ENCODE data around the gene MFRP. TPM values are rescaled to one million over a fixed set of nuclear protein-coding genes. Genes with fewer than 3 reads are reported as not detected.
A peak's percentile ranks its signal among the peaks of the same experiment; 100 is the strongest.

The MFRP gene
- total RNA-seq, 2 experiments from 2014 or later: not detected

DNA sequence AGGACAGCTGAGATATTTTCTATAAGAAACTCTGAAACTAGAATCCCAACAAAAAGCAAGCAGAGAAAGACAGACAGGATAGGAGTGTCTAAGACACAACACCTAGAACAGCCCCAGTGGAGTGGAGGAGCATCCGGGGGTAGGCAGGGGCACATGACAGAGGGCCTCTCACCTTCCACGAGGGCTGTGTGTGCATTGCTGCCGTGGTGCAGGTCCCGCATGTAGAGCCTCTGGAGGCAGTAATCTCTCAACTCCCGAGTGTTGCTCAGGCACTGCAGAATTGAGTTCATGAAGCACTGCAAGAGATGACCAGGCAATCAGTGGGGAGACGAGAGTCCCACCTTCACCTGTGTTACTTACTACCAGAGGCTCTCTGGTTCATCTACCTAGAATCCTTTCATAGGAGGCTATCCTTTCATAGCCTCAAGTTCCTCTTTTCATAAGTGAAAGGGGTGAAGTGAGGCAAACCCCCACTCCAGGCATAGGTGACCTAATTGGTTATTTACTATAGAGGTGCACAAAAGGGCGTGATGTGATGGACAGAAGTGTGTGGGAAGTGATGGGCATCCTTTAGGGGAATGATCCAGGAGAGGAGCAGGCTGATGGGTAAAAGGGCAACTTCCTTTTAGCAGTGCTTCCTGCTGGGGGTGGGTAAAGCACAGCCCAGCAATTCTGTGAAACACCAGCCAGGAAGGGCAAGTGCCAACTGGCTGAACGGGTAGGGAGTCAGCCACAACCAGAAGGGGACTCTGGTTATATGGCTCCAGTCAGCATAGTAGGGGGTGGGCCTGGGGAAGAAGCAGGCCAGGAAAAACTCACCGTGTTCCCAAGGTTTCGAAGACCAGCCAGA is 13.1 kb upstream of the MFRP start:
- peaks cover 39% of the 10 kb centered on the region for H3K27me3 Mint-ChIP-seq
- H3K9me3 Mint-ChIP-seq (ENCODE audit: low read depth): no peaks in the 10 kb centered on the region
- H3K27ac Mint-ChIP-seq: no peak overlapping the region
- no peak overlapping the region for H3K4me3 Mint-ChIP-seq
- ATAC-seq: no peak
- DNase-seq: no peak
- peaks cover 38% of the 10 kb centered on the region for H3K4me1 Mint-ChIP-seq
- no peaks in the 10 kb centered on the region for H3K36me3 Mint-ChIP-seq
- CTCF ChIA-PET: interaction anchor here (4.8 to 8.9 kb wide), 2 partner anchors 16 to 17 kb away, joined by 126 to 318 read pairs; partner anchors contain the start of genes C1QTNF5, MFRP and USP2

DNA sequence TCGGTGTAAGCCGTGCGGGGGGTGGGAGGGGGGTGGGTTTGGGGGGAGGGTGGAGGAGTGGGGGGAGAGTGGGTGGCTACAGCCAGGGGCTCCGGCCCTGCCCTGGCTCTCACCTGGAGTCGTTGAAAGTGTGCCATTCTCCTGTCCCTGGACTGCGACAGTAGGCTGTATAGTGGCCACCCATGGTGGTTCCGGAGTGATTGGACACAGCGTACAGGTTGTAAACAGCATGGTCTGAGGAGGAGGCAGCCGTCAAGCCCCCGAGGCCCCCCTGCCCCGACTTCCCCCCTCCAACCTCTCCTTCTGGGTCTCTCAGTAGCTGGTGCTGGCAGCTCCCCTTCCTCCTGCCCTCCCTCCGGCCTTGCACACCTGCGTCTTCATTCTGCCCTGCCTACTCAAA is 10.6 kb upstream of the MFRP start:
- H3K27ac Mint-ChIP-seq: no peak overlapping the region
- no peak for DNase-seq
- peaks cover 30% of the 10 kb centered on the region for H3K4me1 Mint-ChIP-seq
- H3K4me3 Mint-ChIP-seq: no peak overlapping the region
- no peak for ATAC-seq
- H3K9me3 Mint-ChIP-seq (ENCODE audit: low read depth): no peaks in the 10 kb centered on the region
- CTCF ChIA-PET: interaction anchor here (0.8 to 8.9 kb wide), 22 partner anchors 8 to 234 kb away, joined by 3 to 318 read pairs (median 6); partner anchors contain the start of genes C1QTNF5, MFRP, NLRX1 and RNF26
- H3K36me3 Mint-ChIP-seq: no peaks in the 10 kb centered on the region
- H3K27me3 Mint-ChIP-seq: peaks cover 39% of the 10 kb centered on the region

DNA sequence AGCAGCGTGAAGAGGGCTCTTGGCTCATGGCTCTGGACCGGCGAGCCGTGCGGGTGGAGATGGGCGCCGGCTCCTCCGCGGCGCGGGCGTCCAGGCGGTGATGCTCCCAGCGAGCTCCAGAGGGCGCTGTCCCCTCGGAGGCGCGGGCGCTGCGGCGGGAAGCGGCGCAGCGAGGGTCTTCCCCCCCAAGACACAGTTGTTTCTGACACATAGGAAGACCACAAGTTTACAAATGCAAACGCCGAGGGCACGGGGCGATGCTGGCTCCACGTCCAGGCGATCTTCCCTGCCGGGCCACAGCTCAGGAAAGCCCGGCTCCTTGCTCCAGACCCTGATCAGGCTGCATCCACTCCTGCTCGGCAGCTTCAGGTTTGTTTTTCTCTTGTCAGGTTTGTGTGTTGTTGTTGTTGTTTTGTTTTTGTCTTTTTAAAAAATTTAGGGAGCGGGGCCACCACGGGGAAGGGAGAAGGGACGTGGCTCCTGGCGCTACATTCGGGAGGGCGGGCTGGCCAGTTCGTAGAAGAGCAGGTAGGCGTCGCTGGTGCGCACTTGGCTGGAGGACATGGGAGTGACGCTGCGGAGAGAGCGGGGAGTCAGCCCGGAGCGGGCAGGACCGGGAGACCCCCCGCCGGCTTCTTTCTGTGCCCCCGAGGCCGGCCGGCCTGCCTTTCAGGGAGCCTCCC is 10.0 kb upstream of the MFRP start:
- Mint-ChIP-seq H3K27ac (peak overlapping the region; percentile 60), H3K4me1 (peaks cover 25% of the 10 kb centered on the region), H3K4me3 (peak overlapping the region; percentile 77), H3K36me3 (no peaks in the 10 kb centered on the region), H3K9me3 (ENCODE audit: low read depth) (no peaks in the 10 kb centered on the region), H3K27me3 (peaks cover 40% of the 10 kb centered on the region)
- CTCF ChIA-PET: interaction anchor here (0.6 to 8.9 kb wide), 44 partner anchors 8 to 461 kb away, joined by 3 to 318 read pairs (median 4); partner anchors contain the start of genes C1QTNF5, MFRP, NLRX1 and RNF26
- ATAC-seq: peak; percentile 95
- DNase-seq: peak; percentile 84

DNA sequence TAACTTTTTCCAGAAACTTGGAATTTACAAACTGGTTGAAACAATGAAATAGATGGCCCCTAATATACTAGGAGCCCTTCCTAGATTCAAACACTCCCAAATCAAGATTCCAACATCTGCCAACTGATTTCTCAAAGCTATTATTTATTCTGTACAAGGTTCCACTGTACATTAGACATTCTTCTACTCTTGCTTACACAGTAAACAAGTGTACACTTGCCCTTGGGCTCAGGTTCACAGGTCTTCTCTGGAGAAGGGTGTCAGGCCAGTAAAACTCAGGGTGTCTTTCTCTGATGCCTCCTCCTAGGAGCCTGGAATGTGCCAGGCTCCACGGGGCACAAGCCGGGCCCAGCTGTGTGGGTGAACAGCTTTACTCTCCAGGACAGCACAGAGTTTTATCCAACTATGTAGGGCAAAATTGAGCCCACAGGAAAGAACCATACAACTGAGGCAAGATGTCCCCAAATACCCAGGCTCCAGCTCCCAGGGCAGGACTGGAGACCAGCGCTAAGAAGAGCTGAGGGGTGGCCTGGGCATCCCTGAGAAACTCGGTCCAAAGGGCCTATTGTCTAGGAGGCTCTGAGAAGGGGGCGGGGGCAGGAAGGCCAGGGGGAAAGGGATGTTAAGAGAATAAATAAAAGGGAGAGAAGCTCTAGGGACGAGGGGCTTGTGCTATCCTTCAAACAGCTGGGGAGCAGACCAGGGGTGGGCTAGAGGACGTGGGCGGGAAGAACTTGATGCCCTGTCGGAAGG is 8.8 kb upstream of the MFRP start:
- H3K27me3 Mint-ChIP-seq: peaks cover 45% of the 10 kb centered on the region
- H3K27ac Mint-ChIP-seq: no peak overlapping the region
- H3K9me3 Mint-ChIP-seq (ENCODE audit: low read depth): no peaks in the 10 kb centered on the region
- DNase-seq: no peak
- H3K4me1 Mint-ChIP-seq: peaks cover 23% of the 10 kb centered on the region
- H3K36me3 Mint-ChIP-seq: no peaks in the 10 kb centered on the region
- H3K4me3 Mint-ChIP-seq: no peak overlapping the region
- no peak for ATAC-seq
- CTCF ChIA-PET: interaction anchor here (0.8 to 8.9 kb wide), 28 partner anchors 9 to 233 kb away, joined by 3 to 318 read pairs (median 4); partner anchors contain the start of genes C1QTNF5, MFRP, NLRX1 and USP2

DNA sequence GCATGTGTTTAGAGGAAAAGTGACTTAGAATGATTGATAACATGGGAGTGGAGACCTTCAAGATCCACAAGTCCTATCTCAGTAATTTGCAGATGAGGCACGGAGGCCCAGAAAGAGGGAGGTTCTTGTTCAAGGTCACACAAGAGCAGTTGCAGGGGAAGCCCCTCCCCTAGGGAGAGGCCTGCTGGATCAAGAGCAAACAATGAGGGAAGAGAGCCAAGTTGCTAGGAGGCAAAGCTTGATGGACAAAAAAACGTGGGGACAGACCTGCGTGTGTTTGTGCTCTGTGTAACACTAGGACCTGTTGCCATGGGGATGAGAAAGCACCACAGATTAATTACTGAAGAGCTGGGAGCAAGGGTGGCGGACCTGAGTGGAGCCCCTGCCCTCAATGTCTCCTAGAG is 6.4 kb upstream of the MFRP start:
- no peaks in the 10 kb centered on the region for H3K9me3 Mint-ChIP-seq (ENCODE audit: low read depth)
- no peak overlapping the region for H3K27ac Mint-ChIP-seq
- H3K4me3 Mint-ChIP-seq: no peak overlapping the region
- DNase-seq (no peak), ATAC-seq (no peak)
- peaks cover 17% of the 10 kb centered on the region for H3K4me1 Mint-ChIP-seq
- CTCF ChIA-PET: interaction anchor here (1.1 to 7.8 kb wide), 5 partner anchors 10 to 21 kb away, joined by 3 to 62 read pairs (median 4); partner anchors contain the start of gene C1QTNF5
- peaks cover 45% of the 10 kb centered on the region for H3K27me3 Mint-ChIP-seq
- H3K36me3 Mint-ChIP-seq: no peaks in the 10 kb centered on the region

DNA sequence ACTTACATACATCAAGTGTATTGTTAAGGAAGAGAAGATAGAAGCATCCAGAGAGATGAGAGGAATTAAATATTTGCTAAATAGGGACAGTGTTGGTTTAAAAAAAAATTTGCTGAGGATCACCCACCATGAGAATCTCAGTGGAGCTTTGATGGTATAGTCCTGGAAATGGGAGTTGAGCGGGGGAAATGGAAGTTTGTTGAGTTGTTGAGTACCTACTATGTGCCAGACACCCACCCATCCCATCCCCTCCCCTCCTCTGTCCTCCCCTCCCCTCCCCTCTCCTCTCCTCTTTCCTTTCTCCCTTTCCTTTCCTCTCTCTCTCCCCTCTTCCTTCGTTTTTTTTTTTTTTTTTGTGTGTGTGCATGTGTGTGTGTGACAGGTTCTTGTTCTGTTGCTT is 4.7 kb upstream of the MFRP start:
- peaks cover 39% of the 10 kb centered on the region for H3K27me3 Mint-ChIP-seq
- ATAC-seq (no peak), DNase-seq (no peak)
- H3K36me3 Mint-ChIP-seq: no peaks in the 10 kb centered on the region
- H3K27ac Mint-ChIP-seq: no peak overlapping the region
- H3K4me1 Mint-ChIP-seq: peaks cover 12% of the 10 kb centered on the region
- H3K9me3 Mint-ChIP-seq (ENCODE audit: low read depth): no peaks in the 10 kb centered on the region
- H3K4me3 Mint-ChIP-seq: no peak overlapping the region
- CTCF ChIA-PET: interaction anchor here (1.5 to 7.8 kb wide), 2 partner anchors 11 to 28 kb away, joined by 5 to 62 read pairs; partner anchors contain the start of gene C1QTNF5

DNA sequence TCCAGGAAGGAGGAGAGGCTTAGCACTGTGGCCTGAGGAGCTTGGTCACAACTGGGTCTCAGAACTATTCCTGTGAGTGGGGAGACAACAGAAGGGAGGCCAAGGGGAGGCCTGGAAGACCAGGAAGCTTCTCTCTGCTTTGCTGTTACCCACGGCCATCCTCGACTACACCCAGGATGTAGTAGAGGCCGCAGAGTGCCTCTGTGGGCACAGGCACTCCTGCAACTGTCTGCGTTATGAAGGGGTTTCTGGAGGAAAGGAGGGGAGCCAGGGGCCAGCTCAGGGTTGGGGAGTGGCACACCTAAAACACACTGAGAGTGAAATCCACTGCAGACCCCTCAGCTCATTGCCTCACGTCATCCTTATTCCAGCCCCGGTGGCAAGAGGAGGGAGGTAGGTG is 3.8 kb upstream of the MFRP start:
- Mint-ChIP-seq H3K9me3 (ENCODE audit: low read depth) (no peaks in the 10 kb centered on the region), H3K36me3 (no peaks in the 10 kb centered on the region), H3K27ac (peak overlapping the region; percentile 71), H3K4me3 (no peak overlapping the region), H3K4me1 (peaks cover 9% of the 10 kb centered on the region), H3K27me3 (peaks cover 33% of the 10 kb centered on the region)
- CTCF ChIA-PET: interaction anchor here (1.5 to 7.8 kb wide), 2 partner anchors 11 to 27 kb away, joined by 5 to 62 read pairs; partner anchors contain the start of gene C1QTNF5
- DNase-seq: no peak
- peak; percentile 72 for ATAC-seq

DNA sequence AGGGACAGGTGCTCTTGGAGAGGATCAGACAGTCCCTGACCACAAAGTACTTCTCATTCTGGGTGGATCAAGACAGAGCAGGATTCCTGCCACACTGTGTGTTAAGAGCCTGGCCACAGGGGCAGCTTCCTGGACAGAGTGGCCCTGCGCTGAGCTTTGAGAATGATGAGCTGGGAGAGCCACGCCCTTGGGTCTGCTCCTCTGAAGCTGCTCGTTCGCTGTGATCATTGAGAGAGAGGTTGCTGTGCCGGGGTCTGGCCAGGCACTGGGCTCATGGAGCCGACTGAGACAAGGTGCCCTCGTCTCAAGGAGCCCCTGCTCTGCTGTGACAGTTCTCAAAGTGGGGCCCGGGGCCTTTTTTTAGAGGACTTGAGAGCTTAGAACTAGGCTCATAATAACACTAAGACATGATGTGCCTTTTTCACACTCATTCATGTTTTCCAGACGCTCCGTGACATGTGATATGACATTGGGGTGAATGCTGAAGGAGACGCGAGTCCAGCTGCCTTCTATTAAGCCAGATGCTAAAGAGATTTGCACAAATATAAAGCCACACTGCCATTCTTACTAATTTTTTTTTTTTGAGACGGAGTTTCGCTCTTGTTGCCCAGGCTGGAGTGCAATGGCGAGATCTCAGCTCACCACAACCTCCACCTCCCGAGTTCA is 1.6 kb upstream of the MFRP start:
- H3K4me1 Mint-ChIP-seq: peaks cover 9% of the 10 kb centered on the region
- H3K4me3 Mint-ChIP-seq: no peak overlapping the region
- no peaks in the 10 kb centered on the region for H3K36me3 Mint-ChIP-seq
- H3K27me3 Mint-ChIP-seq: peaks cover 21% of the 10 kb centered on the region
- no peaks in the 10 kb centered on the region for H3K9me3 Mint-ChIP-seq (ENCODE audit: low read depth)
- ATAC-seq: no peak
- CTCF ChIA-PET: interaction anchor here (0.8 to 12.8 kb wide), 3 partner anchors 8 to 11 kb away, joined by 3 to 126 read pairs (median 62); partner anchors contain the start of gene C1QTNF5
- DNase-seq: no peak
- no peak overlapping the region for H3K27ac Mint-ChIP-seq

DNA sequence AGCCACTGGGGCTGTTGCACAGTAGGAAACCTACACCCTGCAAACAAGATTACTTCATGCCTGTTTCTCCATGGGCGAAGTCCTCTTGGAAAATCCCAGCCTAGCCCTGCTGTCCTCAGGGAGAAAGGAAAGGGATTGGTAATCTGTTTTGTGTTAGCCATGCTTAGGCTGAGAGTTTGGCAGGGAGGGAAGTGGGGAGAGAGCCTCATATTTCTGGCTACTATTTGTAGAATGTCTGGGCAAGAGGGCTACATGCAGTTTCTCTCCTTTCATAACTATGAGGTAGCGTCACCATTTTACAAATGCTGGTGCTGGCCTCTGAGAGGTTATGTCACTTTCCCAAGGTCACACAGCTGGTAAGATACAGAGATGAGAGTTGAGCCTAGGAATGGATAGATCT is 737 bp upstream of the MFRP start:
- no peaks in the 10 kb centered on the region for H3K36me3 Mint-ChIP-seq
- CTCF ChIA-PET: interaction anchor here (7.8 to 12.8 kb wide), 2 partner anchors 7 to 10 kb away, joined by 62 to 126 read pairs; partner anchors contain the start of gene C1QTNF5
- H3K27me3 Mint-ChIP-seq: peaks cover 23% of the 10 kb centered on the region
- H3K27ac Mint-ChIP-seq: no peak overlapping the region
- no peak for DNase-seq
- no peaks in the 10 kb centered on the region for H3K9me3 Mint-ChIP-seq (ENCODE audit: low read depth)
- H3K4me3 Mint-ChIP-seq: no peak overlapping the region
- no peak for ATAC-seq
- peaks cover 9% of the 10 kb centered on the region for H3K4me1 Mint-ChIP-seq

DNA sequence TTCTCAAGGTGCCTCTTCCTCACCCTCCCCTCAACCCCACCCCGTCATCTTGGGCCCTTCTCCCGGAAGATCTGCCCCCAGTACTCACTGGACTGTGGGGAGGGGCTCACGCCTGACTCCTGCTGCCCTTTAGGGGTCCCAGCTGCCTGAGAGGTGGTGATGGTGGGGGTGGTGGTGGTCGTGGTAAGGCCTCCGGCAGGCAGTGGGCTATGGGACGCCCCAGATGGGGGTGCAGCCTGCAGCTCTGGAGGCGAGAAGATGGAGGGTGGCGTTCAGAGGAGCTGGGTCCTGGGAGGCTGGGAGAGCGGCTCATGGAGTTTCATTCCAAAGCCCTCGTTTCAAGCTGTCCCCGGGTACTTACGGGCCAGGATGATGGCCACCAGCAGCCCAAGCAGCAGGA is 820 bp downstream of the MFRP start:
- ATAC-seq: no peak
- Mint-ChIP-seq H3K27ac (no peak overlapping the region), H3K9me3 (ENCODE audit: low read depth) (no peaks in the 10 kb centered on the region), H3K27me3 (peaks cover 28% of the 10 kb centered on the region), H3K4me3 (no peak overlapping the region), H3K4me1 (peaks cover 15% of the 10 kb centered on the region), H3K36me3 (no peaks in the 10 kb centered on the region)
- DNase-seq: no peak
- CTCF ChIA-PET: interaction anchor here (12.8 kb wide), 1 partner anchor 11 kb away, joined by 126 read pairs; no protein-coding TSS in a partner anchor

DNA sequence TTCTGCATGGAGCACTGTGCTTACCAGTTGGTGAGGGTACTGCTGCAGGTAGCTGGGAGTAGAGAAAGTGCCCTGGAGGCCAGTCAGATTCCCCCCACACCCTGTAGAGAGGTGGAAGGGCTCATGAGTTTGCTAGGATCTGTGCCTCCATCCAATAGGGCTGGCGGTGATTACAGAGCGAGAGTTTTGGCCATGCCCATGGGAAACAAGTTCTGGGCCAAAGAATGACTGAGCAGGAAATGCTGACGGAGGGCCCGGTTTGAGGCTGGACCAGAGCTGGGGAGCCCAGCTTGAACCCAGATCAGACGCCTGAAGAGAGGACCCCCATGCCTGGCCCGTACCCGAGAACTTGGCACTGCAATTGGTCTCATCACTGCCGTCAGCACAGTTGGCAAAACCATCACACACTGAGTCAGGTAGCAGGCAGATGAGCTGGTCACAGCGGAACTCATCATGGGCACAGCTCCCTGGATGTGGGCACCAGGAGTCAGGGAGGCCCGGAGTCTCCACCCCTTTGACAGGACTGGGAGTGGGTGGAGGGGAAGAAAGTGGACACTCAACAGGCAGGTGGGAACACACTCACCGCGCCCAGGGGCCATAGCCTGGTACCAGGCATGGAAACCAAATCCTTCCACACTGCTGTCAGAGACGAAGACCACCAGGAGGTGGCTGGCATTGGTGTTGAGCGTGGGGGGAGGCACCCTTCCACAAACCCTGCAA is 2.1 kb downstream of the MFRP start:
- Mint-ChIP-seq H3K4me3 (no peak overlapping the region), H3K27ac (no peak overlapping the region), H3K9me3 (ENCODE audit: low read depth) (no peaks in the 10 kb centered on the region), H3K27me3 (peaks cover 31% of the 10 kb centered on the region), H3K36me3 (no peaks in the 10 kb centered on the region), H3K4me1 (peaks cover 7% of the 10 kb centered on the region)
- DNase-seq (no peak), ATAC-seq (no peak)
- CTCF ChIA-PET: interaction anchor here (0.7 to 12.8 kb wide), 5 partner anchors 9 to 148 kb away, joined by 3 to 126 read pairs (median 6); partner anchors contain the start of gene CBL

DNA sequence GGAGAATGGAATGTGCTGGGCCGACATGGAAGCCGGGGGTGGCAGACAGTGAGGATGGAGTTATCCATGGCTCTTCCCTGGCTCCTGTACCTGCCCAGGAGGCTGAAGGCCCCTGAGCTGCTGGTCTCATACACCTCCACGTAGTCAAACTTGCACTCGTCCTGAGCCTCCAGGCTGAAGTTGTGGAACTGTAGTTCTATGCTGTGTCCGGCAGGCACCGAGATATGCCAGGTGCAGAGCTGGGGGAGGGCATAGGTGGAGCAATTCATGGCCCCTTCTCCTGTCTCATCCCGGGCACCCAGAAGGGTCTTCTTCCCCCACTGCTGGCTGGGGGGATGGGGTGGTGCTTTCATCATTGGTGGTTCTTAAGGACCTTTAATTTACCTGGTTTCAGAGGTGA is 2.8 kb downstream of the MFRP start:
- Mint-ChIP-seq H3K36me3 (peaks cover 2% of the 10 kb centered on the region), H3K4me1 (peaks cover 13% of the 10 kb centered on the region), H3K27ac (no peak overlapping the region)

More for the DNA sequence above, 2.8 kb downstream of the MFRP start:
- CTCF ChIA-PET: interaction anchor here (0.7 to 12.8 kb wide), 5 partner anchors 10 to 147 kb away, joined by 3 to 126 read pairs (median 6); partner anchors contain the start of gene CBL
- ATAC-seq (no peak), DNase-seq (no peak)
- Mint-ChIP-seq H3K27me3 (peaks cover 38% of the 10 kb centered on the region), H3K4me3 (no peak overlapping the region), H3K9me3 (ENCODE audit: low read depth) (no peaks in the 10 kb centered on the region)
